ENCODE data around the gene TMIGD3.
"Not testable (repeated sequence)": the region's sequence is repeated elsewhere in the genome, so short reads cannot be mapped to it uniquely, and the experiment has no call there.

Gene TMIGD3

GRCh38 chr1:111503585-111504060, at the start of gene TMIGD3, which contains the start of gene ADORA3:
Gene TMIGD3 (minus strand): TSS chr1:111503633. CDS start chr1:111503354, 279 bp downstream.
Gene ADORA3 (minus strand): TSS chr1:111503633. CDS start chr1:111503354, 279 bp downstream.
- DNase-seq, result peak; percentile 35 to 36

- no peak for DNase-seq
Observed at GRCh38 chr1:111553196-111553595, 49.8 kb upstream of the TMIGD3 start.

- DNase-seq, result no peak
Observed at GRCh38 chr1:111552587-111552986, 49.2 kb upstream of the TMIGD3 start.

- DNase-seq, result no peak
Observed at GRCh38 chr1:111551623-111552411, 48.4 kb upstream of the TMIGD3 start.

GRCh38 chr1:111547786-111548185, 44.4 kb upstream of the TMIGD3 start:
- not testable (repeated sequence) for DNase-seq

- no peak for DNase-seq
Observed at GRCh38 chr1:111542187-111542586, 38.8 kb upstream of the TMIGD3 start.

GRCh38 chr1:111541721-111542120, 38.3 kb upstream of the TMIGD3 start:
- DNase-seq, result no peak

GRCh38 chr1:111540928-111541327, 37.5 kb upstream of the TMIGD3 start:
- no peak for DNase-seq

GRCh38 chr1:111538343-111539025, 35.1 kb upstream of the TMIGD3 start:
- no peak for DNase-seq

- DNase-seq, result no peak
Observed at GRCh38 chr1:111535256-111536191, 32.1 kb upstream of the TMIGD3 start.

GRCh38 chr1:111520053-111520452, 16.6 kb upstream of the TMIGD3 start:
- DNase-seq, result no peak

- DNase-seq, result peak in 1 of 2 donors; percentile 55
Observed at GRCh38 chr1:111517469-111518225, 14.2 kb upstream of the TMIGD3 start.

GRCh38 chr1:111516005-111516535, 12.6 kb upstream of the TMIGD3 start:
- DNase-seq, result peak; percentile 45 to 57

- no peak for DNase-seq
Observed at GRCh38 chr1:111515291-111516004, 12.0 kb upstream of the TMIGD3 start.

GRCh38 chr1:111513410-111514020, 10.1 kb upstream of the TMIGD3 start:
- no peak for DNase-seq

- no peak for DNase-seq
Observed at GRCh38 chr1:111512931-111513330, 9.5 kb upstream of the TMIGD3 start.

GRCh38 chr1:111512132-111512889, 8.9 kb upstream of the TMIGD3 start:
- no peak for DNase-seq

- peak in 1 of 2 donors; percentile 43 for DNase-seq
Observed at GRCh38 chr1:111511370-111511769, 7.9 kb upstream of the TMIGD3 start.

GRCh38 chr1:111509997-111510375, 6.6 kb upstream of the TMIGD3 start:
- no peak for DNase-seq

All from CD4-positive, alpha-beta T cell treated with Interferon alpha-2 for 1 hour (primary cell).